H1 (cell line): ENCODE data around the gene NKD2. TPM values are rescaled to one million over a fixed set of nuclear protein-coding genes. Genes with fewer than 3 reads are reported as not detected.

Experiments used
- TAF1 ChIP-seq: IDR thresholded peaks from 2 replicates; pipeline ENCODE4 v1.6.1; 2011; ENCODE audit warnings: mild to moderate bottlenecking, low read depth, low read length
- polyA plus RNA-seq, 7 experiments: library from polyadenylated mRNA; depleted of rRNA in 3 of 7; stranded (reverse) in 5 of 7; unstranded in 2 of 7; fragments of >200 nt in 5 of 7; fragments of 200-250 nt in 2 of 7; gene quantifications; 1 replicate in 5 of 7; 2 replicates in 1 of 7; 4 replicates in 1 of 7; pipeline versions ENCODE4 v1.2.1 to v1.2.3, GENCODE V29; 2011 to 2013; ENCODE audit warnings: missing spikeins in 2 of 7, mixed read lengths in 2 of 7
- total RNA-seq: library from RNA; stranded (reverse); fragmentation: NEBNext Ultra II Directional; extraction: Animal tissue kit (Norgen Biotek cat#: 25700); gene quantifications from 2 replicates; pipeline ENCODE4 v1.2.1, GENCODE V29; 2021
- TF ChIP-seq, protein P1 (sequence below): fragments of 300-600 bp; sonication (generic); IDR thresholded peaks from 2 replicates; pipeline ENCODE4 v1.7.1; 2012; ENCODE audit warnings: low read length, moderate library complexity, mild to moderate bottlenecking, inconsistent platforms; ENCODE audit not compliant: insufficient replicate concordance
- TF ChIP-seq, protein P2 (sequence below): IDR thresholded peaks from 2 replicates; pipeline ENCODE4 v1.6.1; 2012; ENCODE audit warnings: inconsistent platforms

Gene NKD2
- total and polyA plus RNA-seq, 2 of the 8 experiments (the other 6 are each of a cell fraction or from before 2014, with no cell fraction given): 5.5 to 7.9 TPM

DNA sequence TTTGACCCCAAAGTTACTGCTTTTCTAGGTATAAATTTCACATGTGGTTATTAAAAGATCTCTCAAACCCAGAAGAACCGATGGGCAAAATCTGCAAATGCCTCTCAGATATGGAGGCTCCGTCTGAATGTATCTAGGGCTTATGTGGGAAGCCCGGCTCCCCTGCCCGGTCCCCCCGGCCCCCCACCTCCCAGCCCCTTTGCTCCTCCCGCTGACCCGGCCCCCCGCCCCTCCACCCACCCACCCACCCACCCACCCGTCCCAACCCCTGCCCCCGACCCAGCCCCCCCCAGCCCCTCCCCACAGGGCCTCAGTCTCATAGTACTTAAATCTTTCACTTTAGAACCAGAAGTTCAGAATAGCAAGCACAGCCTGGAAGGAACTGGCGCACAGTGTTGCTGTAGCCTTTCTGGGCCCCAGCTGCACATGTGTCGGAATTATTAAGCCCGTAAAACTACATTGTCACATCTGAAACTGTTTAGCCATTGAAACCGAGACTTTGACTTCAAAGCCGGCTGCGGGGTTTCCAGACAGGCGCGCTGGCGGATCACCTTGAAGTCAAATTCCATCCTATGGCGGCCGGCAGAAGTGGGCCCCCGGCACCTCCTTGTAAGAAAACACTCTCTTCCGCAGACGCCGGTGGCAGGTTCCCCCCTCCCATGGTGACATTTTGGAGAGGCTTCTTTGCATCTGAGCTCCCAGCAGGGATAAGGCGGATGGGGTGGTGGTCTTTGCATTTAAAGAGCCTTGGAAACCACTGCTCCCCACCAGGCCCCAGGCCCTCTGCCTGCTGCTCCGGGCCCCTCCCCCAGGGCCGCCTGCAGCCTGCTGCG, 12.8 kb downstream of the NKD2 start (continued):
- TF ChIP-seq, protein P1, sequence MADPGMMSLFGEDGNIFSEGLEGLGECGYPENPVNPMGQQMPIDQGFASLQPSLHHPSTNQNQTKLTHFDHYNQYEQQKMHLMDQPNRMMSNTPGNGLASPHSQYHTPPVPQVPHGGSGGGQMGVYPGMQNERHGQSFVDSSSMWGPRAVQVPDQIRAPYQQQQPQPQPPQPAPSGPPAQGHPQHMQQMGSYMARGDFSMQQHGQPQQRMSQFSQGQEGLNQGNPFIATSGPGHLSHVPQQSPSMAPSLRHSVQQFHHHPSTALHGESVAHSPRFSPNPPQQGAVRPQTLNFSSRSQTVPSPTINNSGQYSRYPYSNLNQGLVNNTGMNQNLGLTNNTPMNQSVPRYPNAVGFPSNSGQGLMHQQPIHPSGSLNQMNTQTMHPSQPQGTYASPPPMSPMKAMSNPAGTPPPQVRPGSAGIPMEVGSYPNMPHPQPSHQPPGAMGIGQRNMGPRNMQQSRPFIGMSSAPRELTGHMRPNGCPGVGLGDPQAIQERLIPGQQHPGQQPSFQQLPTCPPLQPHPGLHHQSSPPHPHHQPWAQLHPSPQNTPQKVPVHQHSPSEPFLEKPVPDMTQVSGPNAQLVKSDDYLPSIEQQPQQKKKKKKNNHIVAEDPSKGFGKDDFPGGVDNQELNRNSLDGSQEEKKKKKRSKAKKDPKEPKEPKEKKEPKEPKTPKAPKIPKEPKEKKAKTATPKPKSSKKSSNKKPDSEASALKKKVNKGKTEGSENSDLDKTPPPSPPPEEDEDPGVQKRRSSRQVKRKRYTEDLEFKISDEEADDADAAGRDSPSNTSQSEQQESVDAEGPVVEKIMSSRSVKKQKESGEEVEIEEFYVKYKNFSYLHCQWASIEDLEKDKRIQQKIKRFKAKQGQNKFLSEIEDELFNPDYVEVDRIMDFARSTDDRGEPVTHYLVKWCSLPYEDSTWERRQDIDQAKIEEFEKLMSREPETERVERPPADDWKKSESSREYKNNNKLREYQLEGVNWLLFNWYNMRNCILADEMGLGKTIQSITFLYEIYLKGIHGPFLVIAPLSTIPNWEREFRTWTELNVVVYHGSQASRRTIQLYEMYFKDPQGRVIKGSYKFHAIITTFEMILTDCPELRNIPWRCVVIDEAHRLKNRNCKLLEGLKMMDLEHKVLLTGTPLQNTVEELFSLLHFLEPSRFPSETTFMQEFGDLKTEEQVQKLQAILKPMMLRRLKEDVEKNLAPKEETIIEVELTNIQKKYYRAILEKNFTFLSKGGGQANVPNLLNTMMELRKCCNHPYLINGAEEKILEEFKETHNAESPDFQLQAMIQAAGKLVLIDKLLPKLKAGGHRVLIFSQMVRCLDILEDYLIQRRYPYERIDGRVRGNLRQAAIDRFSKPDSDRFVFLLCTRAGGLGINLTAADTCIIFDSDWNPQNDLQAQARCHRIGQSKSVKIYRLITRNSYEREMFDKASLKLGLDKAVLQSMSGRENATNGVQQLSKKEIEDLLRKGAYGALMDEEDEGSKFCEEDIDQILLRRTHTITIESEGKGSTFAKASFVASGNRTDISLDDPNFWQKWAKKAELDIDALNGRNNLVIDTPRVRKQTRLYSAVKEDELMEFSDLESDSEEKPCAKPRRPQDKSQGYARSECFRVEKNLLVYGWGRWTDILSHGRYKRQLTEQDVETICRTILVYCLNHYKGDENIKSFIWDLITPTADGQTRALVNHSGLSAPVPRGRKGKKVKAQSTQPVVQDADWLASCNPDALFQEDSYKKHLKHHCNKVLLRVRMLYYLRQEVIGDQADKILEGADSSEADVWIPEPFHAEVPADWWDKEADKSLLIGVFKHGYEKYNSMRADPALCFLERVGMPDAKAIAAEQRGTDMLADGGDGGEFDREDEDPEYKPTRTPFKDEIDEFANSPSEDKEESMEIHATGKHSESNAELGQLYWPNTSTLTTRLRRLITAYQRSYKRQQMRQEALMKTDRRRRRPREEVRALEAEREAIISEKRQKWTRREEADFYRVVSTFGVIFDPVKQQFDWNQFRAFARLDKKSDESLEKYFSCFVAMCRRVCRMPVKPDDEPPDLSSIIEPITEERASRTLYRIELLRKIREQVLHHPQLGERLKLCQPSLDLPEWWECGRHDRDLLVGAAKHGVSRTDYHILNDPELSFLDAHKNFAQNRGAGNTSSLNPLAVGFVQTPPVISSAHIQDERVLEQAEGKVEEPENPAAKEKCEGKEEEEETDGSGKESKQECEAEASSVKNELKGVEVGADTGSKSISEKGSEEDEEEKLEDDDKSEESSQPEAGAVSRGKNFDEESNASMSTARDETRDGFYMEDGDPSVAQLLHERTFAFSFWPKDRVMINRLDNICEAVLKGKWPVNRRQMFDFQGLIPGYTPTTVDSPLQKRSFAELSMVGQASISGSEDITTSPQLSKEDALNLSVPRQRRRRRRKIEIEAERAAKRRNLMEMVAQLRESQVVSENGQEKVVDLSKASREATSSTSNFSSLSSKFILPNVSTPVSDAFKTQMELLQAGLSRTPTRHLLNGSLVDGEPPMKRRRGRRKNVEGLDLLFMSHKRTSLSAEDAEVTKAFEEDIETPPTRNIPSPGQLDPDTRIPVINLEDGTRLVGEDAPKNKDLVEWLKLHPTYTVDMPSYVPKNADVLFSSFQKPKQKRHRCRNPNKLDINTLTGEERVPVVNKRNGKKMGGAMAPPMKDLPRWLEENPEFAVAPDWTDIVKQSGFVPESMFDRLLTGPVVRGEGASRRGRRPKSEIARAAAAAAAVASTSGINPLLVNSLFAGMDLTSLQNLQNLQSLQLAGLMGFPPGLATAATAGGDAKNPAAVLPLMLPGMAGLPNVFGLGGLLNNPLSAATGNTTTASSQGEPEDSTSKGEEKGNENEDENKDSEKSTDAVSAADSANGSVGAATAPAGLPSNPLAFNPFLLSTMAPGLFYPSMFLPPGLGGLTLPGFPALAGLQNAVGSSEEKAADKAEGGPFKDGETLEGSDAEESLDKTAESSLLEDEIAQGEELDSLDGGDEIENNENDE: no peak
- TF ChIP-seq, protein P2, sequence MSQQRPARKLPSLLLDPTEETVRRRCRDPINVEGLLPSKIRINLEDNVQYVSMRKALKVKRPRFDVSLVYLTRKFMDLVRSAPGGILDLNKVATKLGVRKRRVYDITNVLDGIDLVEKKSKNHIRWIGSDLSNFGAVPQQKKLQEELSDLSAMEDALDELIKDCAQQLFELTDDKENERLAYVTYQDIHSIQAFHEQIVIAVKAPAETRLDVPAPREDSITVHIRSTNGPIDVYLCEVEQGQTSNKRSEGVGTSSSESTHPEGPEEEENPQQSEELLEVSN: no peak
- TF ChIP-seq TAF1: no peak
